ENCODE measurements around the gene IRF7.

DNA sequence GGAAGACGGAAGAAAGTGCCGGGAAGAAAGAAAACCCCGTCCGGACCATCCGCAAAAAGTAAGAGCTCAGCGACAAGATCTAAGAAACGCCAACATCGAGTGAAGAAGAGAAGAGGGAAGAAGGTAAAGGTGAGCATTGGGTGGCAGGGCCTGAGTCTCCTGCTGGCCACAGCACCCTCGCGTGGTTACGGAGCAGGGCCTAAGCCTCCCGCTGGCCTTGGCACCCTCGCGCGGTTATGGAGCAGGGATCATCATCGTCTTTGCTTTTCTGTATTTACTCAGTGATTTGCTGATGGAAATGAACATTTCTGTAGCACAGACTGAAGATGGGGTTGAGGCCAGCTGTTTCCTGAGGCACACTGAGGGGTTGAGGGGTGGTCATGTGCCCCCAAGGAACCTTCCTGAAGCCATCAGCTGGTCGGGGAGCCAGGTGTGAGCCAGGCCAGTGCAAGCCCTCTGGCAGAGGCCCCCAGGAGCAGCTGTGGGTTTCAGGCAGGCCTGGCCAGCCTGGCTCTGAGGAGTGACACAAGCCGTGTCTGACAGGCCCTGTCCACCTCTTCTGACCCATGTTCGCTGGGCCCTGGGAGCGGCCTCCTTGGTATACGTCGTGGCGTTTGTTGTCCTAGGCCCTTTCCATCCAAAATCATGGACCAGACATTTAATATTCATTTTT is 14.0 kb downstream of the IRF7 start:
- TF ChIP-seq, protein P1, sequence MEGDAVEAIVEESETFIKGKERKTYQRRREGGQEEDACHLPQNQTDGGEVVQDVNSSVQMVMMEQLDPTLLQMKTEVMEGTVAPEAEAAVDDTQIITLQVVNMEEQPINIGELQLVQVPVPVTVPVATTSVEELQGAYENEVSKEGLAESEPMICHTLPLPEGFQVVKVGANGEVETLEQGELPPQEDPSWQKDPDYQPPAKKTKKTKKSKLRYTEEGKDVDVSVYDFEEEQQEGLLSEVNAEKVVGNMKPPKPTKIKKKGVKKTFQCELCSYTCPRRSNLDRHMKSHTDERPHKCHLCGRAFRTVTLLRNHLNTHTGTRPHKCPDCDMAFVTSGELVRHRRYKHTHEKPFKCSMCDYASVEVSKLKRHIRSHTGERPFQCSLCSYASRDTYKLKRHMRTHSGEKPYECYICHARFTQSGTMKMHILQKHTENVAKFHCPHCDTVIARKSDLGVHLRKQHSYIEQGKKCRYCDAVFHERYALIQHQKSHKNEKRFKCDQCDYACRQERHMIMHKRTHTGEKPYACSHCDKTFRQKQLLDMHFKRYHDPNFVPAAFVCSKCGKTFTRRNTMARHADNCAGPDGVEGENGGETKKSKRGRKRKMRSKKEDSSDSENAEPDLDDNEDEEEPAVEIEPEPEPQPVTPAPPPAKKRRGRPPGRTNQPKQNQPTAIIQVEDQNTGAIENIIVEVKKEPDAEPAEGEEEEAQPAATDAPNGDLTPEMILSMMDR (IDR thresholded peaks at IDR 0.05; ENCODE audit: low read depth, low read length), result no peak
- no peak for TF ChIP-seq POLR2A (IDR thresholded peaks at IDR 0.05; ENCODE audit: extremely low read depth, insufficient read length)
